ENCODE results near the gene PTH1R.

GRCh38 chr3:46952813-46953212 is 75.3 kb downstream of the PTH1R start:
- TF ChIP-seq CTCF (IDR thresholded peaks at IDR 0.05; ENCODE audit: low read depth, low read length) (no peak), EZH2phosphoT487 (IDR thresholded peaks at IDR 0.05; ENCODE audit: low read depth) (no peak)

All from OCI-LY3 (cell line).